ENCODE results near the gene TAS2R41. TPM values are rescaled to one million over a fixed set of nuclear protein-coding genes. Genes with fewer than 3 reads are reported as not detected.

TAS2R41 gene
- total RNA-seq, 1 donor from 2014 or later = not detected

DNA sequence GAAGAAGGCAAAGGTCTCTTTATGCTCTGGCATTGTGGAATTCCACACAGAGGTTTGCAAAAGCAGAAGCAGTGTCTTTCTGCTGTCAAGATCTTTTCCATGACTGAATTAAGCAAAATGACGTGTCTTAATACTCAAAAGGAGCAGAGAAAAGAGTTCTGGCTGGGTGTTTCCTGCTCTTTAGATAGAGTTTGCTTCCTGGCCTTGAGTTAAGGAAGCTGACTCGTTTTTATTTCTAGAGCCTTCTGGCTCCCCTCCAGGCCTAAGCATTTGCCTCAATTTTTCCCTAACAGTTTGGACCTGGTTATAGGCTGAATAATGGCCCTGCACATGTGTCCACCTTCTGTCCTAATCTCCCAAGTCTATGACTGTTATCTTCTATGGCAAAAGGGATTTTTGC lies 21.6 kb downstream of the TAS2R41 start:
- Mint-ChIP-seq H3K9me3 (ENCODE audit: low read depth) (no peaks in the 10 kb centered on the region), H3K36me3 (ENCODE audit: insufficient read depth) (no peaks in the 10 kb centered on the region), H3K27ac (no peak overlapping the region), H3K4me3 (ENCODE audit: low read depth) (no peak overlapping the region), H3K4me1 (ENCODE audit: low read depth) (no peaks in the 10 kb centered on the region), H3K27me3 (peaks cover 8% of the 10 kb centered on the region)
- TF ChIP-seq, protein P1, sequence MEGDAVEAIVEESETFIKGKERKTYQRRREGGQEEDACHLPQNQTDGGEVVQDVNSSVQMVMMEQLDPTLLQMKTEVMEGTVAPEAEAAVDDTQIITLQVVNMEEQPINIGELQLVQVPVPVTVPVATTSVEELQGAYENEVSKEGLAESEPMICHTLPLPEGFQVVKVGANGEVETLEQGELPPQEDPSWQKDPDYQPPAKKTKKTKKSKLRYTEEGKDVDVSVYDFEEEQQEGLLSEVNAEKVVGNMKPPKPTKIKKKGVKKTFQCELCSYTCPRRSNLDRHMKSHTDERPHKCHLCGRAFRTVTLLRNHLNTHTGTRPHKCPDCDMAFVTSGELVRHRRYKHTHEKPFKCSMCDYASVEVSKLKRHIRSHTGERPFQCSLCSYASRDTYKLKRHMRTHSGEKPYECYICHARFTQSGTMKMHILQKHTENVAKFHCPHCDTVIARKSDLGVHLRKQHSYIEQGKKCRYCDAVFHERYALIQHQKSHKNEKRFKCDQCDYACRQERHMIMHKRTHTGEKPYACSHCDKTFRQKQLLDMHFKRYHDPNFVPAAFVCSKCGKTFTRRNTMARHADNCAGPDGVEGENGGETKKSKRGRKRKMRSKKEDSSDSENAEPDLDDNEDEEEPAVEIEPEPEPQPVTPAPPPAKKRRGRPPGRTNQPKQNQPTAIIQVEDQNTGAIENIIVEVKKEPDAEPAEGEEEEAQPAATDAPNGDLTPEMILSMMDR (IDR thresholded peaks at IDR 0.05; ENCODE audit: unreplicated experiment) = no peak
- DNase-seq (ENCODE audit: low spot score, unreplicated experiment) = no peak

DNA sequence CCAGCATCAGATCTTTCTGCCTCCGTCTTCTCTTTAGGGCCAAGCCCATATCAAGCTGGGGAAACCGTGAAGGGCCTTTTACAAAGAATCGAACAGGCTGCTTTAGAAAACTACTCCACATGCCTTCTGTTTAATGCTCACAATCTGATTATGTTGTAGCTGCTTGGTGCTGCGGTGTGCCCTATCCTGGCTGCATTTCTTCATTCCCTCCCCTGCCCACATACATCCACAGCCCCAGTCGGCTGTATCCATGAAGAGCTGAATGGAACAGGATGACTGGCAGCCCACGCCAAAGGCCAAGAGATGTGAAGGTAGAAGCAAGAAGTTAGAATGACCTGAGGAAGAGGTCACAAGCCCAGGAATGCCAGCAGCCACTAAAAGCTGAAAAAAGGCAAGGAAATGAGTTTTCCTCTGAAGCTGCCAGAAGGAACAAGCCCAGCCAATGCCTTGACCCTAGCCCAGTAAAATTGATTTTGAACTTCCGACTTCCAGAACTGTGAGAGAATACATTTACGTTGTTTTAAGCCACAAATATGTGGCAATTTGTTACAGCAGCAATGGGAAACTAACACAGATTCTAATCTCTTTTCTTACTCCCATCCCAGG lies 22.2 kb downstream of the TAS2R41 start:
- H3K36me3 Mint-ChIP-seq (ENCODE audit: insufficient read depth) = no peaks in the 10 kb centered on the region
- H3K9me3 Mint-ChIP-seq (ENCODE audit: low read depth) = no peaks in the 10 kb centered on the region
- peaks cover 8% of the 10 kb centered on the region for H3K27me3 Mint-ChIP-seq
- no peak for DNase-seq (ENCODE audit: low spot score, unreplicated experiment)
- no peaks in the 10 kb centered on the region for H3K4me1 Mint-ChIP-seq (ENCODE audit: low read depth)
- no peak overlapping the region for H3K4me3 Mint-ChIP-seq (ENCODE audit: low read depth)
- H3K27ac Mint-ChIP-seq = no peak overlapping the region
- TF ChIP-seq, protein P1 (IDR thresholded peaks at IDR 0.05; ENCODE audit: unreplicated experiment) = no peak

DNA sequence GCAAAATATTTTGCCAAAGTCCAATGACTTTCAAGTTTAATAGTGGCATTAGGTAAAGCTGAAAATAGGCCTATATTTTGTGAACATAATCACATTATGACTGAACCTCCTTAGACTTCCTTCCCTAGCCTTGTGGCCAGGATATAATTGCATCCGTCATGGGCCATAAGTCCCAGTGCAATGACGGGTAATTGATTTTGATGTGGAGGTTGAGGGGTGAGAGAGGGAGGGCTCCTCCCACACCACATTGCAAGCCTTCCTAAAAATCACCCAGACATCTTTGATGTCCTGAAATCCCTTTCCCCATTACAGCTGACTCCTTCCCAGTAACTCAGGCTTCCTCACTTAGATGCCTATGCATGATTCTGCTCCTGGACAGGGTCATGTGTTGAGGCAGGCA lies 25.6 kb downstream of the TAS2R41 start:
- no peak for DNase-seq (ENCODE audit: low spot score, unreplicated experiment)
- H3K4me3 Mint-ChIP-seq (ENCODE audit: low read depth) = no peak overlapping the region
- H3K4me1 Mint-ChIP-seq (ENCODE audit: low read depth) = no peaks in the 10 kb centered on the region
- H3K27ac Mint-ChIP-seq = no peak overlapping the region
- H3K9me3 Mint-ChIP-seq (ENCODE audit: low read depth) = no peaks in the 10 kb centered on the region
- TF ChIP-seq, protein P1 (IDR thresholded peaks at IDR 0.05; ENCODE audit: unreplicated experiment) = no peak
- peaks cover 8% of the 10 kb centered on the region for H3K27me3 Mint-ChIP-seq
- H3K36me3 Mint-ChIP-seq (ENCODE audit: insufficient read depth) = no peaks in the 10 kb centered on the region

DNA sequence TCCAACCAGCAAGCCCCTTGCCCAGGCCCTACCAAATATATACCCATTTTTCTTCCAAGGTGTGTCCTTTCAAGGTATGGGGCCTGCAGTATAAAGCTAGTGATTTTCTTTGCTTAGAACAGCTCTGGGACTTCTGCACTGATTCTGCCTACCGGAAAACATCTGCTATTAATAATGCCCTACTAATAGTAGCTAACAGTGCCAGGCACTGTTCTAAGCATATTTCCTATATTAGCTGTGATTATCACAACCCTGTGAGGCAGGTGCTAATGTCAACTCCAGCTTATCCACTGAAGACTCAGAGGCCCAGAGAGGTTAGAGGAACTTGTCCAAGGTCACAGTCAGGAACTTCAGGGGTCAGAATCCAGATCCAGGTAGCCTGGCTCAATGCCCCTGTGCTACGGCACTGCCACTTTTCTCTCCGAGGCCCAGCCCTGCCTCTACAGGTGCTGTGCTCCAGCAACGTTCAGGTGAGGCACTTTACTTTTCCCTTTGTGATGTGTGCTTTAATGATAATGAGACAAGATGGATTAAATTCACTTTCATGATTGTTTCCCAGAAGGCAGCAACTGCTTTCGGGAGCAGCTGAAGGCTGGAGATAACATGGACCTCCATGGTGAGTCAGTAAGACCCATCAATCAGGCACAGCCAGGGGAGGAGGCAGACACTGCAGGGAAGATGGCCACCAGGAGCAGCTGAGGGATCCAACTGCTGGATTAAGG lies 26.7 kb downstream of the TAS2R41 start:
- Mint-ChIP-seq H3K27me3 (peaks cover 8% of the 10 kb centered on the region), H3K4me1 (ENCODE audit: low read depth) (no peaks in the 10 kb centered on the region)

DNA sequence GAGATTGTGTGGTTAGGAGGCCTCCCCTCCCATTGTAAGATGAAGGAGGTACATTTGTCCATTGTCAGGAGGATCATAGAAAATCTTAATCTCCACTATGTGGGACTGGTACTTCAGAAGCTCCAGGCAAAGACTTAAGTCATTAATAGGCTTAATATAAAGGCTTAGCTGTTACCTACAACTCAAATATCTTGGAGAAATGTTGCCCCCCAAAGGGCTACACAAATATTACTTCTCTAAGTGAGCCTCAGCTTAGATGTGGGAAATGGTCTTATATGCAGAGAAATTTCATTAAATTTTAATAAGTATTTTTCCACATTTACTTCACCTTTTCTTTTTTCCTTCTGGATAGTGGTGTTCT lies 27.2 kb downstream of the TAS2R41 start:
- no peaks in the 10 kb centered on the region for H3K9me3 Mint-ChIP-seq (ENCODE audit: low read depth)
- DNase-seq (ENCODE audit: low spot score, unreplicated experiment) = no peak
- H3K4me1 Mint-ChIP-seq (ENCODE audit: low read depth) = no peaks in the 10 kb centered on the region
- H3K36me3 Mint-ChIP-seq (ENCODE audit: insufficient read depth) = no peaks in the 10 kb centered on the region
- no peak overlapping the region for H3K4me3 Mint-ChIP-seq (ENCODE audit: low read depth)
- TF ChIP-seq, protein P1 (IDR thresholded peaks at IDR 0.05; ENCODE audit: unreplicated experiment) = no peak
- H3K27ac Mint-ChIP-seq = no peak overlapping the region
- peaks cover 8% of the 10 kb centered on the region for H3K27me3 Mint-ChIP-seq

More for the DNA sequence above, 26.7 kb downstream of the TAS2R41 start:
- H3K27ac Mint-ChIP-seq = no peak overlapping the region
- no peaks in the 10 kb centered on the region for H3K36me3 Mint-ChIP-seq (ENCODE audit: insufficient read depth)
- H3K4me3 Mint-ChIP-seq (ENCODE audit: low read depth) = no peak overlapping the region
- TF ChIP-seq, protein P1 (IDR thresholded peaks at IDR 0.05; ENCODE audit: unreplicated experiment) = no peak
- no peak for DNase-seq (ENCODE audit: low spot score, unreplicated experiment)
- H3K9me3 Mint-ChIP-seq (ENCODE audit: low read depth) = no peaks in the 10 kb centered on the region

Measured in progenitor cell of endocrine pancreas (in vitro differentiated cells).